Measurements from ENCODE around the gene DSP. TPM values are rescaled to one million over a fixed set of nuclear protein-coding genes. Genes with fewer than 3 reads are reported as not detected.
A peak's percentile ranks its signal among the peaks of the same experiment; 100 is the strongest.

The DSP gene
- total RNA-seq, result under 1 TPM; 0.47 to 0.60 TPM
- polyA plus RNA-seq, result not detected
- 0 to 3.0 (median 0.07) reads per million in 6 experiments for total RNA-seq

- ATAC-seq, result peak; percentile 48 to 68
- Mint-ChIP-seq H3K27ac (peak within 1 kb of the TSS in 1 of 10 donors; percentile 32), H3K4me3 (peak within 1 kb of the TSS; percentile 66 to 89 (median 80)), H3K36me3 (no peaks in the 10 kb centered on the region), H3K27me3 (peaks cover 44 to 80% (median 65%) of the 10 kb centered on the region in 5 donors), H3K4me1 (peaks cover 2 to 22% (median 10%) of the 10 kb centered on the region in 4 donors), H3K9me3 (peaks cover 0 to 5% (median 0%) of the 10 kb centered on the region in 9 donors)
- POLR2A ChIA-PET, result no interaction called here
- DNase-seq, result peak in 3 of 10 donors; percentile 9 to 17 (median 11)
Observed at GRCh38 chr6:7541175-7542064, at the start of gene DSP. Gene DSP (plus strand): TSS chr6:7541671. CDS start chr6:7541916, 245 bp downstream.

- POLR2A ChIA-PET, result no interaction called here
- Mint-ChIP-seq H3K9me3 (no peaks in the 10 kb centered on the region), H3K27me3 (peaks cover 15 to 45% (median 22%) of the 10 kb centered on the region in 5 donors), H3K36me3 (peaks cover 0 to 3% (median 0%) of the 10 kb centered on the region in 3 donors), H3K4me1 (no peaks in the 10 kb centered on the region), H3K4me3 (no peak overlapping the region), H3K27ac (peak overlapping the region in 1 of 10 donors; percentile 51)
- ATAC-seq (no peak), DNase-seq (no peak)
Observed at GRCh38 chr6:7493866-7494265, 47.6 kb upstream of the DSP start.

- Mint-ChIP-seq H3K36me3 (peaks cover 0 to 3% (median 0%) of the 10 kb centered on the region in 3 donors), H3K4me3 (no peak overlapping the region), H3K27me3 (peaks cover 13 to 45% (median 24%) of the 10 kb centered on the region in 5 donors), H3K4me1 (no peaks in the 10 kb centered on the region), H3K9me3 (no peaks in the 10 kb centered on the region), H3K27ac (no peak overlapping the region)
- DNase-seq, result no peak
- ATAC-seq, result no peak
- POLR2A ChIA-PET, result no interaction called here
Observed at GRCh38 chr6:7494638-7495037, 46.8 kb upstream of the DSP start.

GRCh38 chr6:7496266-7496875, 45.1 kb upstream of the DSP start:
- no peak for DNase-seq
- no peak for ATAC-seq
- POLR2A ChIA-PET, result no interaction called here
- Mint-ChIP-seq H3K36me3 (peaks cover 0 to 3% (median 0%) of the 10 kb centered on the region in 3 donors), H3K4me1 (no peaks in the 10 kb centered on the region), H3K9me3 (no peaks in the 10 kb centered on the region), H3K4me3 (no peak overlapping the region), H3K27me3 (peaks cover 17 to 54% (median 30%) of the 10 kb centered on the region in 5 donors), H3K27ac (no peak overlapping the region)

GRCh38 chr6:7500752-7501282, 40.7 kb upstream of the DSP start:
- POLR2A ChIA-PET, result no interaction called here
- DNase-seq (no peak), ATAC-seq (no peak)
- Mint-ChIP-seq H3K9me3 (no peaks in the 10 kb centered on the region), H3K27ac (no peak overlapping the region), H3K36me3 (no peaks in the 10 kb centered on the region), H3K4me1 (no peaks in the 10 kb centered on the region), H3K27me3 (peaks cover 5 to 30% (median 19%) of the 10 kb centered on the region in 5 donors), H3K4me3 (no peak overlapping the region)

GRCh38 chr6:7502743-7503142, 38.7 kb upstream of the DSP start:
- Mint-ChIP-seq H3K27me3 (peaks cover 5 to 26% (median 18%) of the 10 kb centered on the region in 5 donors), H3K4me1 (no peaks in the 10 kb centered on the region), H3K9me3 (no peaks in the 10 kb centered on the region), H3K36me3 (no peaks in the 10 kb centered on the region), H3K4me3 (no peak overlapping the region), H3K27ac (no peak overlapping the region)
- POLR2A ChIA-PET, result no interaction called here
- no peak for DNase-seq
- no peak for ATAC-seq

- POLR2A ChIA-PET, result no interaction called here
- Mint-ChIP-seq H3K27me3 (peaks cover 5 to 24% (median 16%) of the 10 kb centered on the region in 5 donors), H3K36me3 (no peaks in the 10 kb centered on the region), H3K4me1 (no peaks in the 10 kb centered on the region), H3K27ac (no peak overlapping the region), H3K9me3 (no peaks in the 10 kb centered on the region), H3K4me3 (no peak overlapping the region)
- DNase-seq (no peak), ATAC-seq (no peak)
Observed at GRCh38 chr6:7504041-7504440, 37.4 kb upstream of the DSP start.

- no peaks in the 10 kb centered on the region for H3K9me3 Mint-ChIP-seq
- no peaks in the 10 kb centered on the region for H3K4me1 Mint-ChIP-seq
- H3K4me3 Mint-ChIP-seq, result no peak overlapping the region
- H3K27me3 Mint-ChIP-seq, result peaks cover 5 to 19% (median 12%) of the 10 kb centered on the region in 5 donors
- DNase-seq (no peak), ATAC-seq (no peak)
- H3K36me3 Mint-ChIP-seq, result no peaks in the 10 kb centered on the region
- H3K27ac Mint-ChIP-seq, result no peak overlapping the region
- POLR2A ChIA-PET, result no interaction called here
Observed at GRCh38 chr6:7505189-7505699, 36.2 kb upstream of the DSP start.

- Mint-ChIP-seq H3K4me3 (no peak overlapping the region), H3K9me3 (no peaks in the 10 kb centered on the region), H3K27me3 (peaks cover 0 to 12% (median 11%) of the 10 kb centered on the region in 5 donors), H3K27ac (no peak overlapping the region), H3K4me1 (no peaks in the 10 kb centered on the region), H3K36me3 (no peaks in the 10 kb centered on the region)
- ATAC-seq (no peak), DNase-seq (no peak)
- POLR2A ChIA-PET, result no interaction called here
Observed at GRCh38 chr6:7507600-7507999, 33.9 kb upstream of the DSP start.

GRCh38 chr6:7512320-7512719, 29.2 kb upstream of the DSP start:
- H3K4me3 Mint-ChIP-seq, result no peak overlapping the region
- no peaks in the 10 kb centered on the region for H3K36me3 Mint-ChIP-seq
- POLR2A ChIA-PET, result no interaction called here
- no peaks in the 10 kb centered on the region for H3K4me1 Mint-ChIP-seq
- H3K27ac Mint-ChIP-seq, result peak overlapping the region in 1 of 10 donors; percentile 15
- ATAC-seq, result no peak
- H3K9me3 Mint-ChIP-seq, result no peaks in the 10 kb centered on the region
- no peak for DNase-seq
- peaks cover 0 to 13% (median 10%) of the 10 kb centered on the region in 5 donors for H3K27me3 Mint-ChIP-seq

GRCh38 chr6:7513529-7513928, 27.9 kb upstream of the DSP start:
- peaks cover 0 to 13% (median 10%) of the 10 kb centered on the region in 5 donors for H3K27me3 Mint-ChIP-seq
- DNase-seq, result no peak
- H3K9me3 Mint-ChIP-seq, result no peaks in the 10 kb centered on the region
- no peaks in the 10 kb centered on the region for H3K4me1 Mint-ChIP-seq
- POLR2A ChIA-PET, result no interaction called here
- no peak overlapping the region for H3K27ac Mint-ChIP-seq
- no peaks in the 10 kb centered on the region for H3K36me3 Mint-ChIP-seq
- no peak for ATAC-seq
- H3K4me3 Mint-ChIP-seq, result no peak overlapping the region

GRCh38 chr6:7515363-7515762, 26.1 kb upstream of the DSP start:
- H3K36me3 Mint-ChIP-seq, result no peaks in the 10 kb centered on the region
- ATAC-seq, result no peak
- H3K9me3 Mint-ChIP-seq, result no peaks in the 10 kb centered on the region
- H3K4me3 Mint-ChIP-seq, result no peak overlapping the region
- POLR2A ChIA-PET, result no interaction called here
- H3K27me3 Mint-ChIP-seq, result peaks cover 0 to 22% (median 12%) of the 10 kb centered on the region in 5 donors
- H3K4me1 Mint-ChIP-seq, result no peaks in the 10 kb centered on the region
- no peak for DNase-seq
- H3K27ac Mint-ChIP-seq, result no peak overlapping the region

- POLR2A ChIA-PET, result interaction anchor here (0.6 kb wide), 1 partner anchor 650 kb away, joined by 7 read pairs; no protein-coding TSS in a partner anchor
- DNase-seq (no peak), ATAC-seq (no peak)
- H3K4me1 Mint-ChIP-seq, result peaks cover 0 to 2% (median 0%) of the 10 kb centered on the region in 4 donors
- no peaks in the 10 kb centered on the region for H3K36me3 Mint-ChIP-seq
- H3K4me3 Mint-ChIP-seq, result no peak overlapping the region
- no peaks in the 10 kb centered on the region for H3K9me3 Mint-ChIP-seq
- H3K27me3 Mint-ChIP-seq, result peaks cover 1 to 19% (median 16%) of the 10 kb centered on the region in 5 donors
- no peak overlapping the region for H3K27ac Mint-ChIP-seq
Observed at GRCh38 chr6:7518877-7519276, 22.6 kb upstream of the DSP start.

Measured in naive thymus-derived CD8-positive, alpha-beta T cell (primary cell).